CD4-positive, alpha-beta T cell (primary cell): ENCODE measurements around the gene C2orf92. TPM values are rescaled to one million over a fixed set of nuclear protein-coding genes. Genes with fewer than 3 reads are reported as not detected.

Source experiments
- ATAC-seq: fragments of 200-7000 bp; cut with Tn5 transposase; one replicate; pipeline ENCODE4 v1.10.0; 2022; ENCODE audit warnings: mild to moderate bottlenecking; ENCODE audit not compliant: poor library complexity
- CTCF ChIA-PET: fragments of 350-600 bp; sonication (Branson Sonifier 250); formaldehyde crosslinking; loops from one replicate; lab custom pipeline; 2021; ENCODE audit warnings: antibody characterized with exemption, inconsistent platforms; lab: Charles Lee
- POLR2A ChIA-PET: fragments of 350-600 bp; sonication (Branson Sonifier 250); formaldehyde crosslinking; loops from one replicate; lab custom pipeline; 2021; ENCODE audit warnings: antibody characterized with exemption, inconsistent platforms; lab: Charles Lee
- DNase-seq, 14 experiments: peaks; one replicate each; pipeline ENCODE4 v3.0.0-alpha.2; 2013 to 2020; ENCODE audit warnings: mixed read lengths in 2 of 14
- H3K27ac ChIP-seq, 2 donors: one replicate each; pipeline versions ENCODE4 v1.5.1 to v1.7.0; 2013; ENCODE audit warnings: low read length in 2 of 2, low read depth in 1 of 2, mild to moderate bottlenecking in 1 of 2
- H3K27me3 ChIP-seq, 2 experiments: 1 replicate in 1 of 2; 2 replicates in 1 of 2; pipeline versions ENCODE4 v1.6.1 to v1.7.0; 2013; ENCODE audit warnings: low read length in 2 of 2, control low read depth in 1 of 2, mild to moderate bottlenecking in 1 of 2, moderate library complexity in 1 of 2; ENCODE audit not compliant: insufficient read depth in 2 of 2, control insufficient read depth in 1 of 2
- H3K36me3 ChIP-seq: one replicate; pipeline ENCODE4 v1.6.1; 2013; ENCODE audit warnings: low read length, control low read depth; ENCODE audit not compliant: insufficient read depth
- H3K4me1 ChIP-seq: one replicate; pipeline ENCODE4 v1.6.1; 2013; ENCODE audit warnings: low read length, control low read depth; ENCODE audit not compliant: insufficient read depth
- H3K4me3 ChIP-seq: one replicate; pipeline ENCODE4 v1.5.1; 2013; ENCODE audit warnings: mild to moderate bottlenecking, low read length, moderate library complexity
- H3K9me3 ChIP-seq, 2 experiments: 1 replicate in 1 of 2; 2 replicates in 1 of 2; pipeline versions ENCODE4 v1.6.1 to v1.7.0; 2013; ENCODE audit warnings: low read length in 2 of 2, mild to moderate bottlenecking in 2 of 2, control low read depth in 1 of 2, moderate library complexity in 1 of 2; ENCODE audit not compliant: control insufficient read depth in 1 of 2, insufficient read depth in 1 of 2
- H3K27ac Mint-ChIP-seq: one replicate; pipeline ENCODE4 v1.8.0; 2020; ENCODE audit warnings: mixed read lengths
- H3K27me3 Mint-ChIP-seq: one replicate; pipeline ENCODE4 v1.8.0; 2021; ENCODE audit warnings: mixed read lengths
- H3K36me3 Mint-ChIP-seq: one replicate; pipeline ENCODE4 v1.8.0; 2021; ENCODE audit warnings: low read depth, mixed read lengths
- H3K4me1 Mint-ChIP-seq: one replicate; pipeline ENCODE4 v1.8.0; 2021; ENCODE audit warnings: low read depth, mixed read lengths
- H3K4me3 Mint-ChIP-seq: one replicate; pipeline ENCODE4 v1.8.0; 2020; ENCODE audit warnings: mild to moderate bottlenecking, mixed read lengths
- H3K9me3 Mint-ChIP-seq: one replicate; pipeline ENCODE4 v1.8.0; 2020; ENCODE audit warnings: mixed read lengths
- CTCF ChIP-seq: fragments of 200-600 bp; IDR thresholded peaks from one replicate; pipeline ENCODE4 v1.8.0; 2022; ENCODE audit warnings: antibody characterized with exemption, mild to moderate bottlenecking
- intact Hi-C, 2 experiments: fragments of 100-400 bp; cut with DNase I in 1 of 2; cut with micrococcal nuclease in 1 of 2; formaldehyde crosslinking; loops; one replicate each; pipeline versions ENCODE4 v1.15.1 to v1.9.0; 2023 to 2025; cut with DNase I, micrococcal nuclease
- total RNA-seq, 174 experiments: library from RNA in 2 of 174; stranded (reverse) in 2 of 174; gene quantifications; one replicate each; pipeline ENCODE4 v1.2.3 and lab custom pipeline; 2021 to 2026

C2orf92 gene
- total RNA-seq, 2 experiments from 2014 or later = 12.4 to 13.4 TPM

DNA sequence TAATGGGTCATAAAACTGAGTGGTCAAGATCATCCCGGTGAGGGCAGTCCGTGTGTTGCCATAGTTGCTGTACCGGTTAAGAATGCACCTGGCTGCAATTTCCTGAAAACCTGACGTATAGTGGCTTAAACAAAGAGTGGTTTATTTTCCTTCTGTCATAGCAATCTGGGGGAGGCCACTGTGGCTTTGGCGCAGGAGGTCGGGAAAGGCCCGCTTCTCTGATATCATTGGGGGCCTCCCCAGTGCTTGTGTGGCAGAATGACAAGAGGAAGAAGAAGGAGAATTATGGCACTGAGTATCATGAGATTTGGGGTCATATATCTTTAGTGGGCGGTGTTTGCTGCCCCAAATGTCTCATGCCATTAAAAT is 4.4 kb downstream of the C2orf92 start:
- no peaks in the 10 kb centered on the region for H3K36me3 ChIP-seq
- H3K36me3 Mint-ChIP-seq = no peaks in the 10 kb centered on the region
- no peaks in the 10 kb centered on the region for H3K9me3 ChIP-seq
- no peak for DNase-seq
- no peaks in the 10 kb centered on the region for H3K4me1 Mint-ChIP-seq
- no peaks in the 10 kb centered on the region for H3K27me3 ChIP-seq
- ChIA-PET CTCF (interaction anchor here (1.6 kb wide), 1 partner anchor 9 kb away, joined by 3 read pairs; no protein-coding TSS in a partner anchor), POLR2A (no interaction called here)
- H3K4me3 ChIP-seq = no peak overlapping the region
- H3K27ac Mint-ChIP-seq = no peak overlapping the region
- ATAC-seq = no peak
- no peaks in the 10 kb centered on the region for H3K27me3 Mint-ChIP-seq
- H3K4me3 Mint-ChIP-seq = no peak overlapping the region
- H3K27ac ChIP-seq = no peak overlapping the region
- H3K9me3 Mint-ChIP-seq = no peaks in the 10 kb centered on the region
- intact Hi-C loops = no loop called here
- H3K4me1 ChIP-seq = no peaks in the 10 kb centered on the region
- no peak for TF ChIP-seq CTCF

GRCh38 chr2:97675430-97676113 is 6.1 kb downstream of the C2orf92 start:
- no peak overlapping the region for H3K4me3 ChIP-seq
- Mint-ChIP-seq H3K9me3 (no peaks in the 10 kb centered on the region), H3K27me3 (no peaks in the 10 kb centered on the region), H3K36me3 (no peaks in the 10 kb centered on the region), H3K4me1 (no peaks in the 10 kb centered on the region), H3K27ac (no peak overlapping the region), H3K4me3 (no peak overlapping the region)
- no peak for TF ChIP-seq CTCF
- H3K4me1 ChIP-seq = no peaks in the 10 kb centered on the region
- no peaks in the 10 kb centered on the region for H3K9me3 ChIP-seq
- H3K27me3 ChIP-seq = no peaks in the 10 kb centered on the region
- DNase-seq (no peak), ATAC-seq (no peak)
- ChIA-PET POLR2A (no interaction called here), CTCF (interaction anchor here (1.2 kb wide), 1 partner anchor 11 kb away, joined by 3 read pairs; the partner anchor contains the start of gene ACTR1B)
- intact Hi-C loops = no loop called here
- H3K36me3 ChIP-seq = no peaks in the 10 kb centered on the region
- no peak overlapping the region for H3K27ac ChIP-seq

DNA sequence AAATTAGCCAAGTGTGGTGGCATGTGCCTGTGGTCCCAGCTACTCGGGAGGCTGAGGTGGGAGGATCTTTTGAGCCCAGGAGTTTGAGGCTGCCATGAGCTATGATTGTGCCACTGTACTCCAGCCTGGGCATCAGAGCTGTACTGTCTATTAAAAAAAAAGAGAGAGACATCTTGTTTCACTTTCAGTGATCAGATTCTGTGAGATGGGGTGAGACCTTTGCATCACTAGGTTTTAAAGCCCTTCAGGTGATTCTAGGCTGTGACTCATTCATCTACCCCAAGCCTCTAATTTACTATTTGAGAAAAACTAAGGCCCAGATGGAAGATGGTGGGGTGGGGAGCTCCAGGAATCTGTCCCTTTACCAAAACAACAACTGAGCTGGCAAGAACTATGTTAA is 7.1 kb downstream of the C2orf92 start:
- no peak overlapping the region for H3K27ac ChIP-seq
- no peak for TF ChIP-seq CTCF
- no peaks in the 10 kb centered on the region for H3K9me3 Mint-ChIP-seq
- no peaks in the 10 kb centered on the region for H3K27me3 ChIP-seq
- no peak for DNase-seq
- H3K4me3 ChIP-seq = no peak overlapping the region
- intact Hi-C loops = no loop called here
- POLR2A ChIA-PET = no interaction called here
- H3K36me3 Mint-ChIP-seq = no peaks in the 10 kb centered on the region
- H3K9me3 ChIP-seq = no peaks in the 10 kb centered on the region
- no peaks in the 10 kb centered on the region for H3K36me3 ChIP-seq
- H3K4me3 Mint-ChIP-seq = no peak overlapping the region
- no peak overlapping the region for H3K27ac Mint-ChIP-seq
- CTCF ChIA-PET = no interaction called here
- H3K4me1 Mint-ChIP-seq = no peaks in the 10 kb centered on the region
- H3K4me1 ChIP-seq = no peaks in the 10 kb centered on the region
- no peak for ATAC-seq
- H3K27me3 Mint-ChIP-seq = no peaks in the 10 kb centered on the region
